Loucy (cell line): ENCODE results near the gene PDE10A.

Experiments used
- EZH2phosphoT487 ChIP-seq: fragments of 200-600 bp; IDR thresholded peaks from 2 replicates; pipeline ENCODE4 v1.6.1; 2018; ENCODE audit warnings: antibody characterized with exemption, mild to moderate bottlenecking, moderate library complexity, borderline replicate concordance
- TF ChIP-seq, protein P1 (sequence below): fragments of 200-600 bp; sonication (generic); conservative IDR thresholded peaks from 2 replicates; pipeline ENCODE4 v1.5.1; 2014; ENCODE audit warnings: mild to moderate bottlenecking, antibody characterized with exemption, low read length

DNA sequence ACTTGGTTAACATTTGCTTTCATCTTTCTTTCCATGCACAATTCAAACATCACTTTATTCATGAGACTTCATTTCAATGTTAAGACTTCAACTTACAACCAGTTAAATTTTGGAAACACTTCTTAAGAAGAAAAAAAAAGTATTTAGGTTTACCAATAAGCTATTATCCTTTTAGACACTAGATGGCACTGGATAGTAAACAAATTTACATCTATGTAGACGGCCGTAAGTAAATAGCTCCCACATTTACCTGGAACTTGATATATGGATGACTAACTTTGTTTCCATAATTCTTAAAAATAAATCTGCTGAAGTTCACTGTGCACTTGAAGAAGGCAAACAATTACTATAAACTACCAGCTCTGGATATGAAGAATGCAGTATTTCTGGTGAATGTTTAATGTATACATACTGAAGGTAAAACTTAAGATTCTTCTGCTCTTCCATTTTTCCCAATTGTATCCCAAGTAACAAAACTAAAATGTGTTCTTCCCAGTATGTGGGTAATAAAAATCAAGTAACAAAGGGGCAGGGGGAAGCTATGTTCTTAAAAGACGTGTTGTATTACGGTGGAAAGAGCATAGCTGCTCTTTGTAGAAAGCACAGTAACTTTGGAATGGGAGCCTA, 223.0 kb downstream of the PDE10A start:
- TF ChIP-seq, protein P1, sequence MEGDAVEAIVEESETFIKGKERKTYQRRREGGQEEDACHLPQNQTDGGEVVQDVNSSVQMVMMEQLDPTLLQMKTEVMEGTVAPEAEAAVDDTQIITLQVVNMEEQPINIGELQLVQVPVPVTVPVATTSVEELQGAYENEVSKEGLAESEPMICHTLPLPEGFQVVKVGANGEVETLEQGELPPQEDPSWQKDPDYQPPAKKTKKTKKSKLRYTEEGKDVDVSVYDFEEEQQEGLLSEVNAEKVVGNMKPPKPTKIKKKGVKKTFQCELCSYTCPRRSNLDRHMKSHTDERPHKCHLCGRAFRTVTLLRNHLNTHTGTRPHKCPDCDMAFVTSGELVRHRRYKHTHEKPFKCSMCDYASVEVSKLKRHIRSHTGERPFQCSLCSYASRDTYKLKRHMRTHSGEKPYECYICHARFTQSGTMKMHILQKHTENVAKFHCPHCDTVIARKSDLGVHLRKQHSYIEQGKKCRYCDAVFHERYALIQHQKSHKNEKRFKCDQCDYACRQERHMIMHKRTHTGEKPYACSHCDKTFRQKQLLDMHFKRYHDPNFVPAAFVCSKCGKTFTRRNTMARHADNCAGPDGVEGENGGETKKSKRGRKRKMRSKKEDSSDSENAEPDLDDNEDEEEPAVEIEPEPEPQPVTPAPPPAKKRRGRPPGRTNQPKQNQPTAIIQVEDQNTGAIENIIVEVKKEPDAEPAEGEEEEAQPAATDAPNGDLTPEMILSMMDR: peak; percentile 76
- no peak for TF ChIP-seq EZH2phosphoT487
